Mucosa of rectum (tissue), 2 donors: ENCODE data around the gene SGCA.
A peak's percentile ranks its signal among the peaks of the same experiment; 100 is the strongest.

Experiments
- H3K27ac ChIP-seq, 2 donors: one replicate each; pipeline ENCODE4 v1.7.0; 2013; ENCODE audit warnings: inconsistent platforms in 2 of 2, low read depth in 2 of 2, low read length in 2 of 2
- H3K27me3 ChIP-seq, 2 donors: one replicate each; pipeline ENCODE4 v1.7.0; 2013; ENCODE audit warnings: low read length in 2 of 2; ENCODE audit not compliant: control insufficient read depth in 2 of 2, insufficient read depth in 2 of 2
- H3K36me3 ChIP-seq, 2 donors: one replicate each; pipeline ENCODE4 v1.7.0; 2013; ENCODE audit warnings: low read length in 2 of 2; ENCODE audit not compliant: control insufficient read depth in 2 of 2, insufficient read depth in 2 of 2
- H3K4me1 ChIP-seq, 2 donors: one replicate each; pipeline ENCODE4 v1.7.0; 2013; ENCODE audit warnings: low read length in 2 of 2, mild to moderate bottlenecking in 1 of 2; ENCODE audit not compliant: control insufficient read depth in 2 of 2, insufficient read depth in 2 of 2
- H3K4me3 ChIP-seq, 2 donors: one replicate each; pipeline ENCODE4 v1.7.0; 2013; ENCODE audit warnings: low read length in 2 of 2
- H3K9ac ChIP-seq, 2 donors: one replicate each; pipeline ENCODE4 v1.7.0; 2013; ENCODE audit warnings: low read length in 2 of 2, low read depth in 1 of 2, mild to moderate bottlenecking in 1 of 2
- H3K9me3 ChIP-seq, 2 donors: one replicate each; pipeline ENCODE4 v1.7.0; 2013; ENCODE audit warnings: low read length in 2 of 2; ENCODE audit not compliant: control insufficient read depth in 2 of 2
- donor health status: healthy.
- donor health status: Normal muscosa, but diverticular disease.

The SGCA gene

GRCh38 chr17:50143461-50144176 is 22.2 kb upstream of the SGCA start:
- peaks cover 32 to 41% of the 10 kb centered on the region in 2 donors for H3K4me1 ChIP-seq
- H3K27ac ChIP-seq = no peak overlapping the region
- peaks cover 47 to 66% of the 10 kb centered on the region in 2 donors for H3K36me3 ChIP-seq
- no peaks in the 10 kb centered on the region for H3K27me3 ChIP-seq
- H3K4me3 ChIP-seq = no peak overlapping the region
- no peaks in the 10 kb centered on the region for H3K9me3 ChIP-seq
- H3K9ac ChIP-seq = no peak overlapping the region

DNA sequence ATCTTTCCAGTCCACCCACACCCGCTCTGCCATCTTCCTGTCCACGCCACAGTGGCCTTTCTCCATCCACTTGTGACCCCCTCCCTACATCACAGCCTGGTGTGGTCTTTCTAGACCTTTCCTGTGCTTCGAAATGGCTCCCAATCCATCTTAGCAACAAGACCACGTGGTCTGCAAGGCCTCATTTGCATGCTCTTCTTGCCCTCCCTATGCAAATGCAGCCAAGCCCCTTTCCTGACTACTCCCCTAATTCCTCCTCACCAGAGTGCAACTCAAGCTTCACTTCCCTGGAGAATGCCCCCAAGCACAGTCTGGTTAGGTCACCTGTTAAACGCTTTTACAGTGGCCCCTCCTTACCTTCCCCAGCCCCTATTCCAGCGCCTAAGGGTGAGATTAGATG is 21.4 kb upstream of the SGCA start:
- H3K27me3 ChIP-seq = no peaks in the 10 kb centered on the region
- H3K9ac ChIP-seq = no peak overlapping the region
- no peak overlapping the region for H3K4me3 ChIP-seq
- H3K36me3 ChIP-seq = peaks cover 39 to 58% of the 10 kb centered on the region in 2 donors
- no peaks in the 10 kb centered on the region for H3K9me3 ChIP-seq
- no peak overlapping the region for H3K27ac ChIP-seq
- peaks cover 37 to 44% of the 10 kb centered on the region in 2 donors for H3K4me1 ChIP-seq

DNA sequence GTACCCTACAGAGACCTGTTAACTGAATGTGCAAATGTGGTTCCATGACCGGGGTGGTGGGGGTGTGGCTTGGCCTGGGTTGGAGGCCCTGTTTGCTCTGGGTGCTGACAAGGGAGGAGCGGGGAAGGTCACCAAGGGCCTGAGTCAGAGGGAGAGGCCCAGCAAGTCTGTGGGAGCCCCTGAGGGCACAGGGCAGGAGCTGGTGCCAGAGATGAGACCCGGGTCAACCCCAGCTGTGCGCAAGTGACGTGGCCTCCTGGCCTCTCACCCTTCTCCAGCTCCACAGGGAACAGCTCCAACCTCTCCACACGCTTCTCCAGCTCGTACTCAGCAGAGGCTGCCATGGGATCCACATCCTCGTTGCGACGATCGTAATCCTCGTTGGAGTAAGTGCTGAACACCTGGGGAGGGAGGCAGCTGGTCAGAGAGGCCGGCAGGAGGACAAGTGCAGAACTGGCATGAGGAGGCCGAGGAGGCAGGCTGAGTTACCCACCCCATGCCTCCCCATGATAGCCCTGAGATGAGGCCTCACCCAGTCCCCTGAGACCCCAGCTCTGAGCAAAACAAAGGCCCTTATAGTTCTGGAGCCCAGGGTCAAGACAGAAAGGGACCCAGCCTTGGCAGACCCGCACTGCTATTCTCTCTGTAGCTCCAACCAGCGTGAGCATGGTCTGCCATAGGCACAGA is 20.8 kb upstream of the SGCA start:
- Histone ChIP-seq H3K4me1 (peaks cover 38 to 43% of the 10 kb centered on the region in 2 donors), H3K9me3 (no peaks in the 10 kb centered on the region), H3K9ac (no peak overlapping the region), H3K36me3 (peaks cover 39 to 54% of the 10 kb centered on the region in 2 donors), H3K27me3 (no peaks in the 10 kb centered on the region), H3K27ac (no peak overlapping the region), H3K4me3 (no peak overlapping the region)

DNA sequence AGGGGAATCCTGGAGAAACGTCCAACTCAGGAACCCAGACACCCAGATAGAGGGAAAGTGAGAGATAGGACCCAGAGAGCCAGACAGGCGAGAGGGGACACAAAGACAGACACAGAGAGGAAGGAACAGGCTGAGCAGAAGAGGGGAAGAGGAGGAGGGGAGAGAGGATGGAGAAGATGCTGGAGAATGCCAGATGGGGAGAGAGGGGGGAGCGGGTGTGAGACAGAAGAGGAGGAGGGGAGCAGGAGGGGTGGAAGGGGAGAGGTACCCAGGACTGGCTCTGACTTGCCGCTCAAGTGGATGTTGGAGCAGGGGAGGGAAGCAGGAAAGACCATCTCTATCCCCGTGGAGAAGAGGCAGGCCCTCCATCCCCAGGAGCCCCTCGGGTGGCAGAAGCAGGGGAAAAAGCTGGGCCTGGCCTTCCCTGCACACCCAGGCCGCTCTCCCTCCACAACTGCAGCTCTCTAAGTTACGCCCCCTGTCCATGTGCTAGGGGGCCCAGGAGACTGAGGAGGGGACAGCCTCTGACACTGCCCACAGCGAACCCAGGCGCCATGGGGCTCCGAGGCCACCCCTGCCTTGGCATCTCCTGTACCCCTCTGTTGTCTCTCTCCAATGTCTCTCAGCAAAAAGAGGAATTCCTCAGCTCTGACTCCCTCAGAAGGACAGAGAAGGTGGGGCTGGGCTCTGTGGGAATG is 20.1 kb upstream of the SGCA start:
- Histone ChIP-seq H3K4me3 (no peak overlapping the region), H3K27me3 (no peaks in the 10 kb centered on the region), H3K36me3 (peaks cover 34 to 49% of the 10 kb centered on the region in 2 donors), H3K4me1 (peaks cover 37 to 38% of the 10 kb centered on the region in 2 donors), H3K9me3 (no peaks in the 10 kb centered on the region), H3K9ac (no peak overlapping the region), H3K27ac (no peak overlapping the region)

DNA sequence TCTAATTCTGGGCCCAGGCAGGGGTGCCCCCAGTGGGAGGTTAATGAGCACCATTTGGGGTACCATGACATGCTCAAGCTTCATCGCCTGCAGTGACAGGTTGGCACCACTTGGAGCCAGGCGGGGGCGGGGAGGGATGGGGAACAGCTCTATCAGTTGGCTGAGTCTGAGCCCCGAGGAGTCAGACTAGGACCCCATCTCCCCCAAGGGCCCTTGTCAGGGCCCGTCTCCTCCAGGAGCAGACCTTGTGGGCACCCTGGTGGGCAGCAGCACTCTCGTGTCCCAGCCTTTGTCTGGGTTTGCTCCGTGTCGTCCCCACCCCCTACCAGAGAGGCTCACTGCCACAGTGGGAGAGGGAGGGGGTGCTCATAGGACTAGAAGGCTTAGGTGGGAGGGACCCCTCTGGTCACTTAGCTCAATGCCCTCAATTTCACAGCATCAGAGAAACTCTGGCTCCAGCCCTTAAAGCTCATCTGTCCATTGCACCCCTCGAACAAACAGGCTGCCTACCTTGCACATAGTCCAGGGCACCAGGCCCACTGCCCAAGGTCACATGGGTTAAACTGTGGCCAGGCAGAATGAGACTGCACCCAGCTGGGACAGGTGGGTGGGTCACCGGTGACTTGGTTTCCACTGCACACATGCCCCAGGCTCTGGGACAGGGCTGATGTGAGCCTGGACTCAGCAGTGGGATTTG is 19.4 kb upstream of the SGCA start:
- no peaks in the 10 kb centered on the region for H3K9me3 ChIP-seq
- H3K36me3 ChIP-seq = peaks cover 28 to 43% of the 10 kb centered on the region in 2 donors
- peak overlapping the region; percentile 54 to 79 for H3K4me3 ChIP-seq
- H3K27ac ChIP-seq = peak overlapping the region in 1 of 2 donors; percentile 92
- peaks cover 41 to 42% of the 10 kb centered on the region in 2 donors for H3K4me1 ChIP-seq
- peak overlapping the region; percentile 41 to 61 for H3K9ac ChIP-seq
- H3K27me3 ChIP-seq = no peaks in the 10 kb centered on the region

DNA sequence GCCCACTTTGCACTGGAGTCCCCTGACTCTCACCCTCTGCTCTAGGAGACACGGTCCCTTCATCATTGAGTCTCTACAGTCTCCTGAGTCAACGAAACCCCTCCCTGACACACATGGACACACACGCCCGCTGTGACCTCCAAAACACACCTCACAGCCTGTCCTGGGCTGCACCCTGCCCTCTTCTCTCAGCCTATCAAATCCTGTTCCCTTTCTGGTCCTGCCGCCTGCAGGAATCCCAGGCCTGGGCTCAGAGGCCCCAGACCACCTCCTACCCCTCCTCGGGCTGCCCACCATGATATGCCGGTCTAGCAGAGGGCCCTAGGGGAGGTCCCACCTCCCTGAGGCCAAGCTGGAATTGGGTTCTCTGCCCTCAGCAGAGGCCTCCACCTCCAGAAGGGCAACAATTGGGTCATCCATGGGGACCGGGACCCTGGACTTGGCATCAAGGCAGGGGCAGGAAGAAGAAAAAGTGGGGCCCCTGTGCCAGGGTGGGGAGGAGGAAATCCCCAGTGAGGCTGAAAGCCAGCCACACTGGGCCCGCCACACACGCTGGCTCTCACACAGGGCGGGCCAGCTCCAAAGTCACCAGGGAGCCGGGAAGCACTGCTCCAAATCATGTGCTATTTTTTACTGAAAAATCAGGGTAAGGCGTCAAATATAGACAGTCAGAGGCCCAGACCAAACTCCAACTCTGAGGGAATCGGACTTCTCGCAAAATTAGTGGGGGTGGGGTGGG is 18.7 kb upstream of the SGCA start:
- peak overlapping the region; percentile 69 to 79 for H3K4me3 ChIP-seq
- H3K9ac ChIP-seq = peak overlapping the region; percentile 41 to 61
- H3K27me3 ChIP-seq = no peaks in the 10 kb centered on the region
- H3K4me1 ChIP-seq = peaks cover 45% of the 10 kb centered on the region in 2 donors
- H3K36me3 ChIP-seq = peaks cover 22 to 37% of the 10 kb centered on the region in 2 donors
- H3K9me3 ChIP-seq = no peaks in the 10 kb centered on the region
- H3K27ac ChIP-seq = peak overlapping the region in 1 of 2 donors; percentile 92

- peak overlapping the region; percentile 69 to 79 for H3K4me3 ChIP-seq
- peak overlapping the region; percentile 88 to 92 for H3K27ac ChIP-seq
- H3K4me1 ChIP-seq = peaks cover 50 to 51% of the 10 kb centered on the region in 2 donors
- H3K9ac ChIP-seq = peak overlapping the region; percentile 32 to 56
- peaks cover 20 to 30% of the 10 kb centered on the region in 2 donors for H3K36me3 ChIP-seq
- H3K9me3 ChIP-seq = no peaks in the 10 kb centered on the region
- no peaks in the 10 kb centered on the region for H3K27me3 ChIP-seq
These were observed 18.0 kb upstream of the SGCA start for GRCh38 chr17:50147841-50148225.

- Histone ChIP-seq H3K9me3 (no peaks in the 10 kb centered on the region), H3K27me3 (no peaks in the 10 kb centered on the region), H3K4me1 (peaks cover 51% of the 10 kb centered on the region in 2 donors), H3K4me3 (peak overlapping the region; percentile 69 to 79), H3K9ac (peak overlapping the region; percentile 32 to 56), H3K36me3 (peaks cover 16 to 24% of the 10 kb centered on the region in 2 donors), H3K27ac (peak overlapping the region; percentile 88 to 92)
These were observed 17.3 kb upstream of the SGCA start for GRCh38 chr17:50148226-50149090.

DNA sequence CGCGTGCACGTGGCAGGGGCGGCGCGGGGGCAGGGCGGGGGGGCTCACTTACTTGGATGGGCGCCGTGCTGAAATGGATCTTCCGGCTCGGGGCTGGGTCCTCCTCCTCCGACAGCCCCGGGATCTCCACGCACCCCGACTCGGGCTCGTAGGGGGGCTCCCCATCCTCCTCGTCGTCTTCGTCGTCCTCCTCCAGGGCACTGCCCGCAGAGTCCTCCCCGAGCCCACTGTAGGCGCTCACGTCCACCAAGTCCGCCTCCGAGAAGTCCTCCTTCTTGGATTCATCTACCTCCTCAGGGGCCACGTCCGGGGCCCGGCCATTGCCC is 16.8 kb upstream of the SGCA start:
- H3K9ac ChIP-seq = peak overlapping the region; percentile 52 to 78
- peaks cover 13 to 18% of the 10 kb centered on the region in 2 donors for H3K36me3 ChIP-seq
- H3K27me3 ChIP-seq = no peaks in the 10 kb centered on the region
- H3K9me3 ChIP-seq = no peaks in the 10 kb centered on the region
- peak overlapping the region; percentile 79 to 81 for H3K4me3 ChIP-seq
- H3K4me1 ChIP-seq = peaks cover 51% of the 10 kb centered on the region in 2 donors
- peak overlapping the region; percentile 88 to 92 for H3K27ac ChIP-seq
